Measurements from ENCODE around the gene CCDC24. TPM values are rescaled to one million over a fixed set of nuclear protein-coding genes. Genes with fewer than 3 reads are reported as not detected.

Gene CCDC24
- total and polyA plus RNA-seq, 7 experiments from 2014 or later, result 0.40 to 2.9 (median 1.6) TPM; not detected in 1

GRCh38 chr1:44033041-44033575 lies 41.7 kb downstream of the CCDC24 start:
- DNase-seq, result no peak
- H3K9me3 Mint-ChIP-seq, result peaks cover 0 to 2% (median 0%) of the 10 kb centered on the region in 11 donors
- H3K4me3 Mint-ChIP-seq, result peak overlapping the region in 2 of 10 donors; percentile 13 to 51
- no peaks in the 10 kb centered on the region for H3K27me3 Mint-ChIP-seq
- ChIA-PET CTCF (interaction anchor here (1.0 to 5.4 kb wide), 3 partner anchors 19 to 27 kb away, joined by 3 to 87 read pairs (median 7); no protein-coding TSS in a partner anchor), POLR2A (no interaction called here)
- Histone ChIP-seq H3K4me1 (ENCODE audit: control insufficient read depth in 2 of 2, insufficient read depth in 2 of 2, low read length in 2 of 2) (peaks cover 0 to 7% of the 10 kb centered on the region in 2 donors), H3K4me3 (ENCODE audit: low read length) (no peak overlapping the region), H3K36me3 (ENCODE audit: control insufficient read depth in 2 of 3, insufficient read depth in 3 of 3, low read length in 3 of 3) (no peaks in the 10 kb centered on the region), H3K27ac (ENCODE audit: low read depth, low read length) (no peak overlapping the region), H3K27me3 (ENCODE audit: control insufficient read depth in 2 of 2, insufficient read depth in 2 of 2, low read length in 2 of 2) (no peaks in the 10 kb centered on the region), H3K9me3 (ENCODE audit: control insufficient read depth in 2 of 3, low read length in 3 of 3) (no peaks in the 10 kb centered on the region)
- H3K36me3 Mint-ChIP-seq, result no peaks in the 10 kb centered on the region
- intact Hi-C loops (cut with micrococcal nuclease), result loop anchor here (5.0 to 10.0 kb wide), 2 partner anchors 322 to 1654 kb away; partner anchors contain the start of genes ERI3 (in 1 of the 2), GPBP1L1 (in 1 of the 2) and TMEM69 (in 1 of the 2)
- no peak for ATAC-seq
- peaks cover 16 to 42% (median 19%) of the 10 kb centered on the region in 7 donors for H3K4me1 Mint-ChIP-seq
- H3K27ac Mint-ChIP-seq, result peak overlapping the region in 7 of 9 donors; percentile 12 to 89 (median 31)

- intact Hi-C loops (cut with micrococcal nuclease), result loop anchor here (5.0 to 10.0 kb wide), 2 partner anchors 321 to 1654 kb away; partner anchors contain the start of genes ERI3 (in 1 of the 2), GPBP1L1 (in 1 of the 2) and TMEM69 (in 1 of the 2)
- H3K4me3 Mint-ChIP-seq, result no peak overlapping the region
- H3K4me1 Mint-ChIP-seq, result peaks cover 11 to 37% (median 15%) of the 10 kb centered on the region in 7 donors
- Histone ChIP-seq H3K4me3 (ENCODE audit: low read length) (no peak overlapping the region), H3K36me3 (ENCODE audit: control insufficient read depth in 2 of 3, insufficient read depth in 3 of 3, low read length in 3 of 3) (no peaks in the 10 kb centered on the region), H3K9me3 (ENCODE audit: control insufficient read depth in 2 of 3, low read length in 3 of 3) (no peaks in the 10 kb centered on the region), H3K4me1 (ENCODE audit: control insufficient read depth in 2 of 2, insufficient read depth in 2 of 2, low read length in 2 of 2) (peaks cover 0 to 7% of the 10 kb centered on the region in 2 donors), H3K27me3 (ENCODE audit: control insufficient read depth in 2 of 2, insufficient read depth in 2 of 2, low read length in 2 of 2) (no peaks in the 10 kb centered on the region), H3K27ac (ENCODE audit: low read depth, low read length) (no peak overlapping the region)
- POLR2A ChIA-PET, result no interaction called here
- peaks cover 0 to 3% (median 0%) of the 10 kb centered on the region in 5 donors for H3K27me3 Mint-ChIP-seq
- H3K27ac Mint-ChIP-seq, result no peak overlapping the region
- DNase-seq (no peak), ATAC-seq (no peak)
- no peaks in the 10 kb centered on the region for H3K9me3 Mint-ChIP-seq
- no peaks in the 10 kb centered on the region for H3K36me3 Mint-ChIP-seq
- CTCF ChIA-PET, result interaction anchor here (1.0 to 5.4 kb wide), 3 partner anchors 20 to 31 kb away, joined by 3 to 87 read pairs (median 4); no protein-coding TSS in a partner anchor
Measured at GRCh38 chr1:44033756-44034155, 42.4 kb downstream of the CCDC24 start.

- Histone ChIP-seq H3K4me1 (ENCODE audit: control insufficient read depth in 2 of 2, insufficient read depth in 2 of 2, low read length in 2 of 2) (peaks cover 0 to 3% of the 10 kb centered on the region in 2 donors), H3K36me3 (ENCODE audit: control insufficient read depth in 2 of 3, insufficient read depth in 3 of 3, low read length in 3 of 3) (no peaks in the 10 kb centered on the region), H3K27ac (ENCODE audit: low read depth, low read length) (no peak overlapping the region), H3K4me3 (ENCODE audit: low read length) (no peak overlapping the region), H3K27me3 (ENCODE audit: control insufficient read depth in 2 of 2, insufficient read depth in 2 of 2, low read length in 2 of 2) (no peaks in the 10 kb centered on the region), H3K9me3 (ENCODE audit: control insufficient read depth in 2 of 3, low read length in 3 of 3) (no peaks in the 10 kb centered on the region)
- H3K27me3 Mint-ChIP-seq, result peaks cover 0 to 3% (median 0%) of the 10 kb centered on the region in 5 donors
- H3K4me3 Mint-ChIP-seq, result no peak overlapping the region
- ATAC-seq (no peak), DNase-seq (no peak)
- H3K27ac Mint-ChIP-seq, result no peak overlapping the region
- peaks cover 4 to 31% (median 8%) of the 10 kb centered on the region in 7 donors for H3K4me1 Mint-ChIP-seq
- no peaks in the 10 kb centered on the region for H3K9me3 Mint-ChIP-seq
- POLR2A ChIA-PET, result no interaction called here
- no peaks in the 10 kb centered on the region for H3K36me3 Mint-ChIP-seq
- intact Hi-C loops (cut with micrococcal nuclease), result loop anchor here (5.0 to 10.0 kb wide), 2 partner anchors 320 to 1653 kb away; partner anchors contain the start of genes ERI3 (in 1 of the 2), GPBP1L1 (in 1 of the 2) and TMEM69 (in 1 of the 2)
- CTCF ChIA-PET, result interaction anchor here (1.4 to 5.4 kb wide), 2 partner anchors 28 to 31 kb away, joined by 4 to 87 read pairs; no protein-coding TSS in a partner anchor
Measured at GRCh38 chr1:44034423-44034822, 43.0 kb downstream of the CCDC24 start.

GRCh38 chr1:44034976-44035716 lies 43.7 kb downstream of the CCDC24 start:
- Mint-ChIP-seq H3K27ac (peak overlapping the region in 1 of 9 donors; percentile 33), H3K27me3 (peaks cover 0 to 8% (median 0%) of the 10 kb centered on the region in 5 donors), H3K9me3 (no peaks in the 10 kb centered on the region), H3K4me1 (peaks cover 0 to 26% (median 3%) of the 10 kb centered on the region in 7 donors), H3K36me3 (no peaks in the 10 kb centered on the region), H3K4me3 (no peak overlapping the region)
- CTCF ChIA-PET, result interaction anchor here (0.7 to 5.4 kb wide), 3 partner anchors 22 to 32 kb away, joined by 3 to 87 read pairs (median 4); no protein-coding TSS in a partner anchor
- DNase-seq, result no peak
- no peaks in the 10 kb centered on the region for H3K27me3 ChIP-seq (ENCODE audit: control insufficient read depth in 2 of 2, insufficient read depth in 2 of 2, low read length in 2 of 2)
- H3K9me3 ChIP-seq (ENCODE audit: control insufficient read depth in 2 of 3, low read length in 3 of 3), result no peaks in the 10 kb centered on the region
- no peak for ATAC-seq
- H3K27ac ChIP-seq (ENCODE audit: low read depth, low read length), result no peak overlapping the region
- H3K4me3 ChIP-seq (ENCODE audit: low read length), result no peak overlapping the region
- POLR2A ChIA-PET, result no interaction called here
- no peaks in the 10 kb centered on the region for H3K4me1 ChIP-seq (ENCODE audit: control insufficient read depth in 2 of 2, insufficient read depth in 2 of 2, low read length in 2 of 2)
- no peaks in the 10 kb centered on the region for H3K36me3 ChIP-seq (ENCODE audit: control insufficient read depth in 2 of 3, insufficient read depth in 3 of 3, low read length in 3 of 3)
- intact Hi-C loops (cut with micrococcal nuclease), result loop anchor here (5.0 to 10.0 kb wide), 2 partner anchors 320 to 1652 kb away; partner anchors contain the start of genes ERI3 (in 1 of the 2), GPBP1L1 (in 1 of the 2) and TMEM69 (in 1 of the 2)

- Histone ChIP-seq H3K9me3 (ENCODE audit: control insufficient read depth in 2 of 3, low read length in 3 of 3) (no peaks in the 10 kb centered on the region), H3K36me3 (ENCODE audit: control insufficient read depth in 2 of 3, insufficient read depth in 3 of 3, low read length in 3 of 3) (no peaks in the 10 kb centered on the region), H3K27ac (ENCODE audit: low read depth, low read length) (no peak overlapping the region), H3K27me3 (ENCODE audit: control insufficient read depth in 2 of 2, insufficient read depth in 2 of 2, low read length in 2 of 2) (no peaks in the 10 kb centered on the region), H3K4me3 (ENCODE audit: low read length) (no peak overlapping the region), H3K4me1 (ENCODE audit: control insufficient read depth in 2 of 2, insufficient read depth in 2 of 2, low read length in 2 of 2) (no peaks in the 10 kb centered on the region)
- Mint-ChIP-seq H3K36me3 (no peaks in the 10 kb centered on the region), H3K4me1 (peaks cover 0 to 26% (median 3%) of the 10 kb centered on the region in 7 donors), H3K4me3 (no peak overlapping the region), H3K27me3 (peaks cover 0 to 10% (median 0%) of the 10 kb centered on the region in 5 donors), H3K9me3 (no peaks in the 10 kb centered on the region), H3K27ac (no peak overlapping the region)
- ChIA-PET CTCF (interaction anchor here (0.5 to 5.4 kb wide), 9 partner anchors 11 to 387 kb away, joined by 3 to 87 read pairs (median 4); no protein-coding TSS in a partner anchor), POLR2A (no interaction called here)
- ATAC-seq (no peak), DNase-seq (no peak)
- intact Hi-C loops (cut with micrococcal nuclease), result loop anchor here (1.0 to 10.0 kb wide), 5 partner anchors 31 to 507 kb away; partner anchors contain the start of gene ERI3 (in 1 of the 2)
Measured at GRCh38 chr1:44035726-44036408, 44.5 kb downstream of the CCDC24 start.

Measured in naive thymus-derived CD4-positive, alpha-beta T cell (primary cell).